GM18951 (cell line): ENCODE data around the gene CGB7.
"Not testable (repeated sequence)": the region's sequence is repeated elsewhere in the genome, so short reads cannot be mapped to it uniquely, and the experiment has no call there.

ENCODE experiments used
- POLR2A ChIP-seq: IDR thresholded peaks from 4 replicates; pipeline ENCODE4 v1.6.1; 2011; ENCODE audit warnings: mild to moderate bottlenecking; ENCODE audit not compliant: insufficient read length, insufficient read depth; ENCODE audit errors: extremely low read depth
- in situ Hi-C: fragments of 300-500 bp; cut with MboI; formaldehyde crosslinking; loops from one replicate; pipeline ENCODE4 v1.12.0; 2022; ENCODE audit warnings: low sequenced_read_pairs, mixed read lengths, inconsistent platforms; ENCODE audit not compliant: unreplicated experiment

The CGB7 gene

DNA sequence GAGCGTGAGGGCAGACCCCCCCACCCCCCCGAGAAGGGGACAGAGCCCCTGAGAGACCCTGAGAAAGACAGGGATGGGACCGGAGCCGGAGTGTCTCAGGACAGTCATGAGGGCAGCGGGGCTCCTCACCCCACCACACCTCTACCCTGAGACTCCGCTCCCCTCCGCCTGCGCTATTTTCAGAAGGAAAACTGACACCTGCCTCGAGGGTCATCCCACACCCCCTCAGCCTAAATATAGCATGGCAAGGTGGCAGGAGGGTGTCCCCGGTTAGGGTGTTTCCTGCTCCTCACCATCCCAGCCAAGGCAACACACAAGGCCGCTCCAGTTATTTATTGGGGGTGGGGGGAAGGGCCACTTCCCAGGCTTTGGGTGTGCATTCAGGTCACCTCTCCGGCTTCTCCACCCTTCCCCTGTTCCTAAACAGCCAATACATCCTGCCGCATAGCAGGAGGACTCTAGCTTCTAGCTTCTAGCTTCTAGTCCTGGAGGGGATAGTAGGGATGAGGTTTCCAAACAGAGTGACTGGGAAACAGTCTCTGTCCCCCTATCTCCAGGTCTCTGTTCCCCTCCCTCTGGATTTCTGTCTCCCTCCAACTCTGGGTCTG is 8.5 kb upstream of the CGB7 start:
- in situ Hi-C loops, result no loop called here

DNA sequence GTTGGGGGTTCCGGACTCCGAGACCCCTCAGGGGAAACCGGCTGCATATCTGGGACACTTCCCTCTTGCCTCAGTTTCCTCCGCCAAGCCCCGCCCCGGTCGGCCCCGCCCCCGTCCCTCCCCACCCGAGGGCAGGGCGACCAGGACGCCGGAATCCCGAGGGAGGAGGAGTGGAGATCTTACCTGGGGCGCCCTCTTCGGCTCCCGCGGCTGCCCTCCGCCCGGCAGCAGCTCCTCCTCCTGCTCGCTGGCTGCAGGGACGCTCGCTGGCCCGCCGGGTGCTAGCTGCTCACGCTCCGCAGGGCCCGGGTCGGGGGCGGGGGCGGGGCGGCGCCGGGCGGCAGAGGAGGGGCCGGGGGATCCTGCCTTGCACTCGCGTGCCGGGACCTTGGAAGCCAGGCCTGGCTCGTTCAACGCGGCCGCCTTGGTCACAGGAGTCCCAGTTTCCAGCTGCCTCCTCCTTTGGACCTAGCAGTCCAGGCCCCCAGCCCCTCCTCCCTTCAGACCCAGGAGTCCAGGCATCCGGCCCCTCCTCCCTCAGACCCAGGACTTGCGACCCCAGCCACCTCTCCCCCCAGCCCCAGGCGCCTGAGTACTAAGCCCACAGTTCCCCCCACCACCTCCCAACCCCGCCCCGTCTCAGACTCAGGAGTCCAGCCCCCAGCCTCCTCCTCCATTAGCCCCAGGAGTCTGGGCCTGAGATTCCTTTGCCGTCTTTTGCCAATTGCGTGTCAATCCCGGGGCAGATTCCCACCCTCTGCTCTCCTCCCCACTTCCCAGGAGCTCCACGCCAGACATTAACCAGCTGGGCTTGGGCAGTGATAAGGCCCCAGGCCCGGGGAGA is 7.4 kb upstream of the CGB7 start, which contains the start of gene NTF4:
NTF4 (minus strand) TSS at position 51 of the 844 bp plus-strand sequence. CDS start 2,821 bp downstream, outside the sequence.
- in situ Hi-C loops, result no loop called here
- TF ChIP-seq POLR2A, result no peak

More for the DNA sequence above, 8.5 kb upstream of the CGB7 start:
- no peak for TF ChIP-seq POLR2A

DNA sequence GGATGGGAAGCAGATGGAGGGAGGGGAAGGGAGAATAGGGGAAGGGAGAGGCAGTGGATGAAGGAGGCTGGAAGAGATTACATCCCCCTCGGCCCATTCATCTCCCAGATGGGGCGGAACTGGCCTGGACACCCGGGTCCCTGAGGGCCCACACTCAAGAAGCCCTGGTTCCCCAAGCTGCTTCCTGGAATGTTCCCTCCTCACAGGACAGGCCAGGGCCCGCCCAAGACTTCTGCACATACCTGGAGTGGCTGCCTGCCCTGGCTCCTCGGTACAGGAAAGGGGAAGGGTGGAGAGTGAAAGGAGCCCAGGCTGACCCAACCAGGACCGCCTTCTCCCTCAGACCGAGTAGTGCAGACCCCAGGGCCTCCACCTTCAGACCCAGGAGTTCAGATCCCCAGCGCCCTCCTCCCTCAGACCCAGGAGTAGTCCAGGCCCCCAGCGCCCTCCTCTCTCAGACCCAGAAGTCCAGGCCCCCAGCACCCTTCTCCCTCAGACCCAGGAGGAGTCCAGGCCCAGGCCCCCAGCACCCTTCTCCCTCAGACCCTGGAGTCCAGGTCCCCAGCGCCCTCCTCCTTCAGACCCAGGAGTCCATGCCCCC is 6.6 kb upstream of the CGB7 start:
- in situ Hi-C loops, result no loop called here
- no peak for TF ChIP-seq POLR2A

DNA sequence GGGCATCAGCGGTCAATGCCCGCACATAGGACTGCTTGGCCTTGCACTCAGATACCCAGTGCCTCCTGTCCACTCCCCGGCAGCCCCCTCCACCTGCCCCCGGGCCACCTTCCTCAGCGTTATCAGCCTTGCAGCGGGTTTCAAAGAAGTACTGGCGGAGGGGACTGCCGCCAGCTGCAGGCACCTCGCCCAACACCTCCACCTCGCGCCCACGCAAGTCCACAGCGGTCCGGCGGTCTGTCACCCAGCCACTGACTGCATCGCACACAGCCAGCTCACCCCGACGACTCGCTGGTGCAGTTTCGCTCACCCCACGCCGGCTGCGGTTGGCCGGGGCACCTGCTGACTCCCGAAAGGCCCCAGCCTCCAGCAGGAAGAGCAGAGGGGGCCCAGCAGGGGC is 3.9 kb upstream of the CGB7 start:
- in situ Hi-C loops, result no loop called here

DNA sequence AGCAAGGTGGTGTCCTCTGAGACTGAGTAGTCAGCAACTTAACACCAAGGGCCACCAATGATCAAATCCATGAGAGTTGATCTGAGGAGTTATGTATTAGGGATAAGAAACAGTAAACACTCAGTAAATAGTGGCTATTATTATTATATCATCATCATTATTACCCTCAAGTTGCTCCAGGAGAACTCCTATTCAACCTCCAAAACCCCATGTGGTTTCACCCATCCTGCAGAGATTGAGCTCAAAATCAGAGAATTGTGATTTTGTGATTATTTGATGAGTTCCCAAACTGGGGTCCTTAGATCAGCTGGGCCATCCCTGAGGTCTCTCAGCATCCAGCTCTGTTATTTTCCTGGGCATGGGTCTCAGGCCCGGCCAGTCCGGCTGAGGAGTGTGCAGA is 3.5 kb upstream of the CGB7 start:
- in situ Hi-C loops, result no loop called here
- no peak for TF ChIP-seq POLR2A

More for the DNA sequence above, 3.9 kb upstream of the CGB7 start:
- TF ChIP-seq POLR2A, result no peak

DNA sequence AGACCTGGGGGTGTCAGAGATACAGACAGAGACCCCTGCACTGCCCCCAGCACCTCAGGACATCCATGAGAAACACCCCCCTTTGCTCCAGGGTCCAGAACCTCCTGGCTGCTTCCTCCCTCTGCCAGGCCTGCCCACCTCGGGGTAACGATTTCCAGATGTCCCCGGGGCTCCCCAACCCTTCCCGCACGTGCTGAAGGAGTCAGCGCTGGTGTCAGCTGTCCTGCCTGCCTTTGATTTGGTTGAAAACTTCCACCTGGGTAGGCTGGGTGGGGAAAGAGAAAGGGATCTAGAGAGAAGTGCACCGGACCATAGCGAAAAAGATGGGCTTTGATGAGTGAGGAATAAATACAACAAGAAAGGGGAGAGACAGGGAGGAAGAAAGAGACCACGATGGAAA is 1.5 kb upstream of the CGB7 start:
- in situ Hi-C loops, result no loop called here
- TF ChIP-seq POLR2A, result no peak

DNA sequence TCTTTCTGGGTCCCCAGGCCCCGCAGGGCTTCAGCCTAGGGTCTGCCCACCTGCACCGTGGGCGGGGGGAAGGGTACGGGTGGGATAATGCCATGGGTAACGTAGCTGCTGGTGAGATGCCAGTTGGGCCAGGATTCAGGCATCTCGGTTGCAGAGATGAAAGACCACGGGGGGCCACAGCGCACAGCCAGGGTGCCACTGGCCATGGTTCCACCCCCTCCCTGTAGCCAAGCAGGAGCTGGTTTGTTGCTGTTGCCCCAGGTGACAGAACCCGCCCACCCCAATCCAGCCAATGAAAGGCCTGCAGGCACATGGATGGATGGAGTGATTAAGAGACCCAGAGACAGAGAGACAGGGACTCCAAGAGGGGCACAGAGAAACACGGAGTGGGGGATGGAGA is 1.0 kb upstream of the CGB7 start:
- in situ Hi-C loops, result no loop called here
- TF ChIP-seq POLR2A, result no peak

DNA sequence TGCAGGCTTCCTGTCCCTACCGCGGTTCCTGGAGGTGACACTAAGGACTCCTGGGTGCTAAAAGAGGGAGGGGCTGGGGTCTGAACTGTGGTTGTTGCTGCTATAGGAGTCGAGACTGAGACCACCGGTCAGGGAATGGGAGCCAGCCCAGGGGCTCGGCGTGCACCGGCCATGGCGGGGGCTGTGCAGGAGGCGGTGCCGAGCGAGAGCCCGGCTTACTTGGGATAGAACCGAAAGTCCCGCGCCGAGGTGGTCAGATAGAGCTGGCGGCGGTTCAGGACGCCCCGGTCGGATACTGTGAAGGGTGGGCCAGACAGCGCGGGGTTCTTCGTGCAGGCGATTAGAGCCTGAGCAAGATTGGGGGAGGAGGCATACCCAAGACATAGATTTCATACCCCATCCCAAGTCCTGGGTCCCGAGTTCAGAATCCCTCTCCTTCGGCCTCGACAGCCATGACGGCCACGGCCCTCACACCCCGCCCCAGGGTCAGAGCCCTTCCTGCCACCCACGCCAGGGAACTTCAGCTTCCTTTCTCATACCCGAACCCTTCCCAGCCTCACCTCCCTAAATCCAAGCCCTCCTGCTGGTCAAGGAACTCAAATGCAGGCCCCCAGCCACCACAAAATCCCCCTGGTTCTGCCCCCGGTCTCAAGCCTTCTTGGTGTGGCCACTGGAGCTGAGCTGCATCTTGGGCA is 500 bp downstream of the CGB7 start:
- in situ Hi-C loops, result not testable (repeated sequence)

DNA sequence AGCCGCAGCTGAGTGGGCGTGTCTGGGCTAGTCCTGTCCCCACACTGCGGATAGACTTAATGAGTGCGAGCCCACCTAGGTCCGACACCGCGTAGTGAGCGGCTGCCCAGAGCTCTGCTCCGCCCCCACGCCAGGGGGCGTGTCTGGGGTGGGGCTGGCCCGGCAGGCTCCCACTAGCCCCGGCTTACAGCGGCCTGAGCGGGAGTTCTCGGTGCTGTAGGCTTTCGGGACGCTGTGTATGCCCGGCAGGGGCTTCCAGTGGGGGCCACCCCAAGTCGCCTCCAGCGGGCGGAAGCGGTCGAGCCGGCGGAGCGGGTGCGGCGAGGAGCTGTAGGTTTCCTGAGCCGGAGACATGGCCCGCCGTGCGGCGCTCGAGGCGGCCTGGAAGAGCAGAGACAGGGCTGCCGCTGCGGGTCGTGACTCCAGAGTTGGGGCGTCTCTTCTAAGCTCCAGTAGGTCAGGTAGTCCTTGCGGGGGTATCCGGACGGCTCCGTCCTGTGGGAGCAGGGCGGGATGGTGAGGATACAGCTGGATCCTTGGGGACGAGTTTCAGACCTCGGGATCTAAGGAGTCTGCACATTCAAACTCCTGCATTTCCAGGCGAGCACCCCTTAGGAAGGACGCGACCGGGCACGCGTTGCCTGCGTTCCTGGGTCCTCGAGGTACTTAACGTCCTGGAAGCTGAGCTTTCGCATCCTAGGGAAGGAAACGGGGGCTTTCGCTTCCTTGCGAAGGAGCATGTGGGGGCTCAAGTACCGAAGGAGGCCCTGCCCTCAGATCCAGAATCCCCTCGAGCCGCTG is 1.2 kb downstream of the CGB7 start:
- in situ Hi-C loops, result no loop called here
- TF ChIP-seq POLR2A, result no peak

DNA sequence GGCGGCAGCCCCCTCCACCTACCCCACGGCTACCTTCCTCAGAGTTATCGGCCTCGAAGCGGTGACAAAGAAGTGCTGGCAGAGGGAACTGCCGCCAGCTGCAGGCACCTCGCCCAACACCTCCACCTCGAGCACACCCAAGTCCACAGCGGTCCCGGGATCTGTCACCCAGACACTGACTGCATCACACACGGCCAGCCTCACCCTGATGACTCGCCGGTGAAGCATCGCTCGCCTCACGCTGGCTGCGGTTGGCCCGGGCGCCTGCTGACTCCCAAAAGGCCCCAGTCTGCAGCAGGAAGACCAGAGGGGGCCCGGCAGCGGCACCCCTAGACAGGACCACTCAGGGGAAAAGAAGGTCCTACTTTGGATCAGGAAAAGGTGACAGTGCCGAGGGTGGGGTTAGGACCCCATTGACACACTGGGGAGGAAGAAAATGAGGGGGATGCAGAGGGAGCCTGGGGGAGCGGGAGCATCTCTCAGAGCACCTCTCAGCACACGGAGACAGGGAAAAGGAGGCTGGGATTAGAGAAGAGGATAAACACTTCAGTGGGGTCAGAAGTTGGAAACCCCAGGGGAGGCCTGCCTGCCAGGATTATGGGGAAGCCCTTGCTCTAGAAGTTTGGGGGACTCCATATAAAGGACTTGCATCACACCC is 7.0 kb downstream of the CGB7 start:
- in situ Hi-C loops, result not testable (repeated sequence)

DNA sequence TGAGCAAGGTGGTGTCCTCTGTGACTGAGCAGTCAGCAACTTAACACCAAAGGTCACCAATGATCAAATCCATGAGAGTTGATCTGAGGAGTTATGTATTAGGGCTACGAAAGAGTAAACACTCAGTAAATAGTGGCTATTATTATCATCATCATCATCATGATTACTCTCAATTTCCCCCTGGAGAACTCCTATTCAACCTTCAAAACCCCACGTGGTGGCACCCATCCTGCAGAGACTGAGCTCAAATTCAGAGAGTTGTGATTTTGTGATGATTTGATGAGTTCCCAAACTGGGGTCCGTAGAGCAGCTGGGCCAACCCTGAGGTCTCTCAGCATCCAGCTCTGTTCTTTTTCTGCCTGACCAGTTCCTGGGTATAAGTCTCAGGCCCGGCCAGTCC is 7.7 kb downstream of the CGB7 start:
- in situ Hi-C loops, result not testable (repeated sequence)

DNA sequence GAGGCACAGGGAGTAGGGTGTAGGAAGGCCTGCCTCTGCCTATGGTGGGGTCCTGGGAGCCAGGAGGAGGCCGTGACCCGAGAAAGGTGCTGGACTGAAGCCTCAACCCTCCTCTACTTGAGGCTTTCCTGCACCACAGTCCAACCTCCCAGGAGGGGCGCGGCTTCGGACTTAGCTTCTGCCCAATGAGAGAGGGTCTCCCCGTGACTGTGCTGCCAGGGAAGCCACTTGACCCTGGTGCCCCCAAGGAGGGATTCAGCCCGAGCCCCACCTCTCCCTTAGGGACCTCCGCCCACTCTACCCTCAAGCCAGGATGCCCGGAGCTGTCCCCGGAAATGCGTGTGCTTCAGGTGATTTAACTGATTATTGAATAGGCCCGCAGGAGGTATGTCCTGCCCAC is 8.5 kb downstream of the CGB7 start, which contains the start of gene CGB8:
CGB8 (minus strand) TSS at position 101 of the 400 bp plus-strand sequence. CDS start 372 bp downstream, outside the sequence.
- in situ Hi-C loops, result not testable (repeated sequence)

DNA sequence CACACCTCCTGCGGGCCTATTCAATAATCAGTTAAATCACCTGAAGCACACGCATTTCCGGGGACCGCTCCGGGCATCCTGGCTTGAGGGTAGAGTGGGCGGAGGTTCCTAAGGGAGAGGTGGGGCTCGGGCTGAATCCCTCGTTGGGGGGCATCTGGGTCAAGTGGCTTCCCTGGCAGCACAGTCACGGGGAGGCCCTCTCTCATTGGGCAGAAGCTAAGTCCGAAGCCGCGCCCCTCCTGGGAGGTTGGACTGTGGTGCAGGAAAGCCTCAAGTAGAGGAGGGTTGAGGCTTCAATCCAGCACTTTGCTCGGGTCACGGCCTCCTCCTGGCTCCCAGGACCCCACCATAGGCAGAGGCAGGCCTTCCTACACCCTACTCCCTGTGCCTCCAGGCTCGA is 14.0 kb downstream of the CGB7 start, which contains the start of gene CGB5:
CGB5 (plus strand) TSS at position 301 of the 400 bp plus-strand sequence. CDS start 362 bp downstream, outside the sequence.
- in situ Hi-C loops, result not testable (repeated sequence)

DNA sequence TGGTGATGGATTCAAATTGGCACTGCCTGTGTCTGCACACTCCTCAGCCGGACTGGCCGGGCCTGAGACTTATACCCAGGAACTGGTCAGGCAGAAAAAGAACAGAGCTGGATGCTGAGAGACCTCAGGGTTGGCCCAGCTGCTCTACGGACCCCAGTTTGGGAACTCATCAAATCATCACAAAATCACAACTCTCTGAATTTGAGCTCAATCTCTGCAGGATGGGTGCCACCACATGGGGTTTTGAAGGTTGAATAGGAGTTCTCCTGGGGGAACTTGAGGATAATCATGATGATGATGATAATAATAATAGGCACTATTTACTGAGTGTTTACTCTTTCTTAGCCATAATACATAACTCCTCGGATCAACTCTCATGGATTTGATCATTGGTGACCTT is 14.9 kb downstream of the CGB7 start:
- in situ Hi-C loops, result not testable (repeated sequence)
